WTC11 (cell line): ENCODE results near the gene CALML4.

ENCODE experiments used
- CTCF ChIP-seq: fragments of 200-600 bp; IDR thresholded peaks from 2 replicates; pipeline ENCODE4 v1.8.0; 2022; ENCODE audit warnings: antibody characterized with exemption
- ELF4 ChIP-seq: sonication (generic); formaldehyde crosslinking; IDR thresholded peaks from 2 replicates; pipeline ENCODE4 v1.8.1; 2022; ENCODE audit warnings: low read depth, mild to moderate bottlenecking, moderate library complexity, missing genetic modification reagents
- IRF2 ChIP-seq: sonication (generic); formaldehyde crosslinking; IDR thresholded peaks from 2 replicates; pipeline ENCODE4 v1.8.0; 2022; ENCODE audit warnings: low read depth, missing genetic modification reagents, borderline replicate concordance
- NR1H2 ChIP-seq: sonication (generic); formaldehyde crosslinking; IDR thresholded peaks from 2 replicates; pipeline ENCODE4 v1.9.0; 2021; ENCODE audit warnings: mild to moderate bottlenecking, moderate library complexity, missing genetic modification reagents
- RELA ChIP-seq: sonication (generic); formaldehyde crosslinking; IDR thresholded peaks from 2 replicates; pipeline ENCODE4 v1.8.1; 2022; ENCODE audit warnings: missing genetic modification reagents, mild to moderate bottlenecking, borderline replicate concordance
- SP1 ChIP-seq: sonication (generic); formaldehyde crosslinking; conservative IDR thresholded peaks from 2 replicates; pipeline ENCODE4 v1.8.1; 2022; ENCODE audit warnings: missing genetic modification reagents
- USF1 ChIP-seq: sonication (generic); formaldehyde crosslinking; IDR thresholded peaks from 2 replicates; pipeline ENCODE4 v1.8.0; 2022; ENCODE audit warnings: mild to moderate bottlenecking, missing genetic modification reagents
- ZNF281 ChIP-seq: sonication (generic); formaldehyde crosslinking; IDR thresholded peaks from 2 replicates; pipeline ENCODE4 v1.8.0; 2023; ENCODE audit warnings: mild to moderate bottlenecking, missing genetic modification reagents

- TF ChIP-seq CTCF (no peak), ELF4 (CRISPR knock-in tag) (no peak), USF1 (no peak), RELA (no peak), NR1H2 (CRISPR knock-in tag) (no peak), SP1 (CRISPR knock-in tag) (0 out of 2 replicates have a peak, but pooled peaks have one; percentile 51), ZNF281 (peak; percentile 93), IRF2 (CRISPR knock-in tag) (no peak)
Measured at GRCh38 chr15:68205954-68206539, 915 bp upstream of the CALML4 start.
